Sigmoid colon (tissue), 4 donors: ENCODE measurements around the gene KLHL29.

ENCODE experiments used
- CTCF ChIP-seq, 4 experiments: fragments of 450-650 bp in 3 of 4; fragments of 200-600 bp in 1 of 4; IDR thresholded peaks; one replicate each; pipeline ENCODE4 v1.5.1; 2016 to 2019; ENCODE audit warnings: antibody characterized with exemption in 4 of 4, mild to moderate bottlenecking in 3 of 4, moderate library complexity in 2 of 4
- POLR2A ChIP-seq, 2 donors: fragments of 450-650 bp; IDR thresholded peaks; one replicate each; pipeline ENCODE4 v1.6.1; 2016; ENCODE audit warnings: antibody characterized with exemption in 2 of 2, mild to moderate bottlenecking in 2 of 2, moderate library complexity in 2 of 2
- POLR2AphosphoS5 ChIP-seq, 4 donors: sonication (generic); formaldehyde crosslinking; IDR thresholded peaks; one replicate each; pipeline ENCODE4 v1.6.1; 2017; ENCODE audit warnings: antibody characterized with exemption in 4 of 4

GRCh38 chr2:23651187-23652080 is 266.5 kb downstream of the KLHL29 start:
- no peak for TF ChIP-seq CTCF (IDR thresholded peaks at IDR 0.05)
- no peak for TF ChIP-seq POLR2A (IDR thresholded peaks at IDR 0.05)
- TF ChIP-seq POLR2AphosphoS5 (IDR thresholded peaks at IDR 0.05): no peak
